ENCODE data around the gene TMEM201.

The TMEM201 gene

GRCh38 chr1:9594471-9595155, 5.9 kb downstream of the TMEM201 start:
- no peaks in the 10 kb centered on the region for H3K9me3 ChIP-seq (ENCODE audit: low read depth, low read length)
- H3K27ac ChIP-seq = no peak overlapping the region
- H3K9ac ChIP-seq (ENCODE audit: insufficient read length) = no peak overlapping the region
- peaks cover 9% of the 10 kb centered on the region; the same call in 1 of the 2 replicates for H3K36me3 ChIP-seq (ENCODE audit: insufficient read depth, low read length)
- no peak for TF ChIP-seq FOXP2 (optimal IDR thresholded peaks at IDR 0.05; ENCODE audit: control extremely low read depth, extremely low read length, insufficient read depth)
- TF ChIP-seq EZH2 (IDR thresholded peaks at IDR 0.05) = no peak
- TF ChIP-seq POLR2AphosphoS5 (IDR thresholded peaks at IDR 0.05; ENCODE audit: borderline replicate concordance, low read depth, low read length) = no peak
- no peak overlapping the region for H3K4me3 ChIP-seq
- DNase-seq (ENCODE audit: low read depth, low spot score) = no peak

- peaks cover 16% of the 10 kb centered on the region; the same call in 1 of the 2 replicates for H3K36me3 ChIP-seq (ENCODE audit: insufficient read depth, low read length)
- H3K9me3 ChIP-seq (ENCODE audit: low read depth, low read length) = no peaks in the 10 kb centered on the region
- no peak for TF ChIP-seq FOXP2 (optimal IDR thresholded peaks at IDR 0.05; ENCODE audit: control extremely low read depth, extremely low read length, insufficient read depth)
- TF ChIP-seq POLR2AphosphoS5 (IDR thresholded peaks at IDR 0.05; ENCODE audit: borderline replicate concordance, low read depth, low read length) = no peak
- TF ChIP-seq EZH2 (IDR thresholded peaks at IDR 0.05) = no peak
- no peak for DNase-seq (ENCODE audit: low read depth, low spot score)
- H3K27ac ChIP-seq = no peak overlapping the region
- no peak overlapping the region for H3K9ac ChIP-seq (ENCODE audit: insufficient read length)
- H3K4me3 ChIP-seq = no peak overlapping the region
Observed at GRCh38 chr1:9595156-9595967, 6.7 kb downstream of the TMEM201 start.

- DNase-seq (ENCODE audit: low read depth, low spot score) = no peak
- Histone ChIP-seq H3K4me3 (no peak overlapping the region), H3K9me3 (ENCODE audit: low read depth, low read length) (no peaks in the 10 kb centered on the region), H3K36me3 (ENCODE audit: insufficient read depth, low read length) (peaks cover 20% of the 10 kb centered on the region; the same call in 1 of the 2 replicates), H3K9ac (ENCODE audit: insufficient read length) (no peak overlapping the region), H3K27ac (no peak overlapping the region)
- TF ChIP-seq EZH2 (IDR thresholded peaks at IDR 0.05) = no peak
Observed at GRCh38 chr1:9595968-9596340, 7.2 kb downstream of the TMEM201 start.

GRCh38 chr1:9596415-9597123, 7.9 kb downstream of the TMEM201 start:
- Histone ChIP-seq H3K36me3 (ENCODE audit: insufficient read depth, low read length) (peaks cover 26% of the 10 kb centered on the region; the same call in 1 of the 2 replicates), H3K9me3 (ENCODE audit: low read depth, low read length) (no peaks in the 10 kb centered on the region), H3K9ac (ENCODE audit: insufficient read length) (no peak overlapping the region), H3K4me3 (no peak overlapping the region), H3K27ac (no peak overlapping the region)
- no peak for DNase-seq (ENCODE audit: low read depth, low spot score)
- TF ChIP-seq EZH2 (IDR thresholded peaks at IDR 0.05) (no peak), FOXP2 (optimal IDR thresholded peaks at IDR 0.05; ENCODE audit: control extremely low read depth, extremely low read length, insufficient read depth) (no peak), POLR2AphosphoS5 (IDR thresholded peaks at IDR 0.05; ENCODE audit: borderline replicate concordance, low read depth, low read length) (no peak)

- no peak for DNase-seq (ENCODE audit: low read depth, low spot score)
- Histone ChIP-seq H3K9ac (ENCODE audit: insufficient read length) (no peak overlapping the region), H3K4me3 (no peak overlapping the region), H3K9me3 (ENCODE audit: low read depth, low read length) (no peaks in the 10 kb centered on the region), H3K27ac (no peak overlapping the region), H3K36me3 (ENCODE audit: insufficient read depth, low read length) (peaks cover 35% of the 10 kb centered on the region; the same call in 1 of the 2 replicates)
- TF ChIP-seq POLR2AphosphoS5 (IDR thresholded peaks at IDR 0.05; ENCODE audit: borderline replicate concordance, low read depth, low read length) (no peak), EZH2 (IDR thresholded peaks at IDR 0.05) (no peak)
Observed at GRCh38 chr1:9597361-9598315, 8.9 kb downstream of the TMEM201 start.

GRCh38 chr1:9598316-9598700, 9.6 kb downstream of the TMEM201 start:
- TF ChIP-seq FOXP2 (optimal IDR thresholded peaks at IDR 0.05; ENCODE audit: control extremely low read depth, extremely low read length, insufficient read depth) = no peak
- TF ChIP-seq EZH2 (IDR thresholded peaks at IDR 0.05) = no peak
- no peak overlapping the region for H3K27ac ChIP-seq
- H3K4me3 ChIP-seq = no peak overlapping the region
- H3K9ac ChIP-seq (ENCODE audit: insufficient read length) = no peak overlapping the region
- no peak for DNase-seq (ENCODE audit: low read depth, low spot score)
- peaks cover 41% of the 10 kb centered on the region; the same call in 1 of the 2 replicates for H3K36me3 ChIP-seq (ENCODE audit: insufficient read depth, low read length)
- no peaks in the 10 kb centered on the region for H3K9me3 ChIP-seq (ENCODE audit: low read depth, low read length)

GRCh38 chr1:9599741-9600140, 11.0 kb downstream of the TMEM201 start:
- Histone ChIP-seq H3K9ac (ENCODE audit: insufficient read length) (no peak overlapping the region), H3K27ac (no peak overlapping the region), H3K9me3 (ENCODE audit: low read depth, low read length) (no peaks in the 10 kb centered on the region), H3K36me3 (ENCODE audit: insufficient read depth, low read length) (peaks cover 41% of the 10 kb centered on the region; the same call in 1 of the 2 replicates), H3K4me3 (no peak overlapping the region)
- DNase-seq (ENCODE audit: low read depth, low spot score) = no peak
- no peak for TF ChIP-seq EZH2 (IDR thresholded peaks at IDR 0.05)

Measured in SK-N-MC (cell line).